ENCODE results near the gene FOSL1.

FOSL1 gene

GRCh38 chr11:65944767-65945166 is 44.6 kb upstream of the FOSL1 start:
- no peak for DNase-seq (ENCODE audit: low spot score)
- no peak for TF ChIP-seq CTCF (IDR thresholded peaks at IDR 0.05; ENCODE audit: extremely low read depth, insufficient read depth, missing control alignments)
- in situ Hi-C loops (cut with MboI; ENCODE audit: low pct_unique_long_range_greater_than_20kb, low sequenced_read_pairs, unreplicated experiment) = no loop called here

DNA sequence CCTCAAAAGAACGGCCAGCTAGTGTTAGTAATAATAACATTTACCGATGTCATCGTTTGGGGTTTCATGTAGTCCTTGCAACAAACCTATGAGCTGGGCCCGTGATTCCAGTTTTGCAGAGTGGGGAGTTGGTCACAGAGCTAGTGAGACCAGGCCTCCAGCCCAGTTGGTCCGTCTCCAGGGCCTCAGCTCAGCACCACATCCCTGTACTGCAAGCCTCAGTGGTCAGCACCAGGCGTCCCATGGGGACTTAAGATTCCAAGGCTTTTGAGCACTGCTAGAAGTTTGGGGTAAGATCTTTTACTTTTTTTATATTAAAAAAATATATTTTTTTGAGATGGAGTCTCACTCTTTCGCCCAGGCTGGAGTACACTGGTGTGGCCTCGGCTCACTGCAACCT is 44.0 kb upstream of the FOSL1 start:
- TF ChIP-seq CTCF (IDR thresholded peaks at IDR 0.05; ENCODE audit: extremely low read depth, insufficient read depth, missing control alignments) = no peak
- no peak for DNase-seq (ENCODE audit: low spot score)
- in situ Hi-C loops (cut with MboI; ENCODE audit: low pct_unique_long_range_greater_than_20kb, low sequenced_read_pairs, unreplicated experiment) = no loop called here

GRCh38 chr11:65942531-65942930 is 42.3 kb upstream of the FOSL1 start:
- no peak for DNase-seq (ENCODE audit: low spot score)
- no peak for TF ChIP-seq CTCF (IDR thresholded peaks at IDR 0.05; ENCODE audit: extremely low read depth, insufficient read depth, missing control alignments)
- in situ Hi-C loops (cut with MboI; ENCODE audit: low pct_unique_long_range_greater_than_20kb, low sequenced_read_pairs, unreplicated experiment) = no loop called here

- in situ Hi-C loops (cut with MboI; ENCODE audit: low pct_unique_long_range_greater_than_20kb, low sequenced_read_pairs, unreplicated experiment) = no loop called here
- no peak for DNase-seq (ENCODE audit: low spot score)
- TF ChIP-seq CTCF (IDR thresholded peaks at IDR 0.05; ENCODE audit: extremely low read depth, insufficient read depth, missing control alignments) = no peak
Observed at GRCh38 chr11:65941720-65942310, 41.6 kb upstream of the FOSL1 start.

DNA sequence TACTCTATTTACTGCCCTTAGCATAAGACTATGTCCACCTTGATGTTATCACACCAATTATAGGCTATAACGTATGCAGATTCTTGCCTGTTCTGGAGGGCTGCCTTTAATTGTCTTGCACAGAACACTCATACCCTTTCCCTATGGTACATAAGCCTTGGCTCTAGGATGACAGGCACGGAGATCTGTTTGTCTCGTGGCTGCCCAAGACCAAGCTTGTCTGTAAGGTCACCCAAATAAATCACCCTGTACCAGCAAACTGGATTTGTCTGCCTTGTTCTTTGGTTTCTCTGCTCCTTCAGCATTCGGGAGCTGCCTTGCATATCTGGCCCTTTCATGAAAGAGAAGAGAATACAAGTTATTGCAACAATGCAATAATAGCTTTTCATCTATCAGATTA is 37.6 kb upstream of the FOSL1 start:
- no peak for DNase-seq (ENCODE audit: low spot score)
- in situ Hi-C loops (cut with MboI; ENCODE audit: low pct_unique_long_range_greater_than_20kb, low sequenced_read_pairs, unreplicated experiment) = no loop called here
- no peak for TF ChIP-seq CTCF (IDR thresholded peaks at IDR 0.05; ENCODE audit: extremely low read depth, insufficient read depth, missing control alignments)

DNA sequence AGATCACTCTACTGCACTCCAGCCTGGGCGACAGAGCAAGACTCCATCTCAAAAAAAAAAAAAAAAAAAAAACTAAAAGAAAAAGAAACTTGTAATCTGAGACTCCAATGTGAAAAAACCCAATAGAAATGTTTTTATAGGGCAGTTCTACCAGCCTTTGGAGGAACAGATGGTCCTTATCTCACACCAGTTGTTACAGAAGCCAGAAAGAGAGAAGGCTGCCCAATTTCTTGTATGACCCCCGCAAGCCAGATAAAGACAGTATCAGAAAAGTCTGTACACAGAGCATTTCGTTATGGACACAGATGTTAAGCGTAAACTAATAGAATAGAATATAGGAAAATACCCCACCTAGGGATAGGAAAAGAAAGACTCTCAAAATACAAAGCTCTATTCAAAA is 33.8 kb upstream of the FOSL1 start:
- DNase-seq (ENCODE audit: low spot score) = no peak
- TF ChIP-seq CTCF (IDR thresholded peaks at IDR 0.05; ENCODE audit: extremely low read depth, insufficient read depth, missing control alignments) = no peak
- in situ Hi-C loops (cut with MboI; ENCODE audit: low pct_unique_long_range_greater_than_20kb, low sequenced_read_pairs, unreplicated experiment) = no loop called here

DNA sequence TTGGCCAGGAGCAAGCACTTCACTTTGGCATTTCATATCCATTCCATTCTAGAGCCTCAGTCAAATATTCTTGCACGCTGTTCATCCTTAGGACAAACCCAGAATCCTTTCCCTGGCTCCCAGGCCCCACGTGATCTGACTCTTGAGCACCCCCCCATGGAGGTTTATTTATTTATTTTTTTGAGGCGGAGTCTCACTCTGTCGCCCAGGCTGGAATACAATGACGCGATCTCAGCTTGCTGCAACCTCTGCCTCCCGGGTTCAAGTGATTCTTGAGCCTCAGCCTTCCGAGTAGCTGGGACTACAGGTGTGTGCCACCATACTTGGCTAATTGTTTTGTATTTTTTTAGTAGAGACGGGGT is 32.4 kb upstream of the FOSL1 start:
- no peak for DNase-seq (ENCODE audit: low spot score)
- TF ChIP-seq CTCF (IDR thresholded peaks at IDR 0.05; ENCODE audit: extremely low read depth, insufficient read depth, missing control alignments) = no peak
- in situ Hi-C loops (cut with MboI; ENCODE audit: low pct_unique_long_range_greater_than_20kb, low sequenced_read_pairs, unreplicated experiment) = no loop called here
